GM21515 (cell line): ENCODE data around the gene ACSL1.
"Not testable (repeated sequence)": the region's sequence is repeated elsewhere in the genome, so short reads cannot be mapped to it uniquely, and the experiment has no call there.

Experiments
- ATAC-seq: cut with Tn5 transposase; IDR thresholded peaks from one replicate; pipeline ENCODE4 v1.9.1; 2021; ENCODE audit not compliant: unreplicated experiment

ACSL1 gene

GRCh38 chr4:184792950-184793555, 32.7 kb downstream of the ACSL1 start:
- ATAC-seq: no peak

DNA sequence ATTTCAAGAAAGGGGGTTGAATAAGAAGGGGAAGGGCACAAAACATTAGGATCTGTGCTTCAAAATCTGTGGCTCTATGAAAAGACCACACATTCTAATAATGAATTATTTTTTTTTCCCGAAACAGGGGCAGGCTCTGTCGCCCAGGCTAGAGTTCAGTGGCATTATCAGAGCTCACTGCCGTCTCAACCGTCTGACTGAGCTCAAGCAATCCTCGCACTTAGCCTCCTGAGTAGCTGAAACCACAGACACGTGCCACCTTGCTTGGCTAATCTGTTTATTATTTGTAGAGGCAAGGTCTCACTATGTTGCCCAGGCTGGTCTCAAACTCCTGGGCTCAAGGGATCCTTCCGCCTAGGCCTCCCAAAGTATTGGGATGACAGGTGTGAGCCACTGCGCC, 33.4 kb downstream of the ACSL1 start:
- no peak for ATAC-seq

- no peak for ATAC-seq
Measured at GRCh38 chr4:184790826-184791225, 34.9 kb downstream of the ACSL1 start.

DNA sequence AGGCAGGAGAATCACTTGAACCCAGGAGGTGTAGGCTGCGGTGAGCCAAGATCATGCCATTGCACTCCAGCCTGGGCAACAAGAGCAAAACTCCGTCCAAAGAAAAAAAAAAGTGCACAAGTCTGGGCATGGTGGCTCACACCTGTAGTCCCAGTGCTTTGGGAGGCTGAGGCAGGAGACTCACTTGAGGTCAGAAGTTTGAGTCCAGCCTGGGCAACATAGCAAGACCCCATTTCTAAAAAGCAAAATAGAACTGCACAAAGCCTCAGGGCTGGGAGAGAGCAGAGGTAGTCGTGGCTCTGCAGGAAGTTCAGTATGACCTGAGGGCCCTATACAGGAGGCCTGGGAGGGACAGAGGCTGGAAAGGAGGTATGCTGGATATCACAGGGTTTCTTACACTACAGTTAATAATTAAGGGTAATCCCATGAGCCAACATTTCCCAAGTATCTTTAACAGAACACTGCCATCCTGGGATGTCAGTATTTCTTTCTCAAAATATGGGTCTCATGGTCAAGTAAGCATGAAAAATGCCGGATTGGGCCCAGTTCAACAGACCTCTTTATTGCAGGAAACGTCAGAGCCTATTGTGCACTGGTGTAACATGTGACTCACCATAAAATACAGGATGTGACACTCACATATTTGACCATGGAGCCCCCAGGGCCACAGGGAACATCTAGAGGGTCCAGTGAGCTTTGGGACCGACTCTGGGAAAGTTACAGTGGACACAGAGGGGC, 37.8 kb downstream of the ACSL1 start:
- ATAC-seq: no peak

DNA sequence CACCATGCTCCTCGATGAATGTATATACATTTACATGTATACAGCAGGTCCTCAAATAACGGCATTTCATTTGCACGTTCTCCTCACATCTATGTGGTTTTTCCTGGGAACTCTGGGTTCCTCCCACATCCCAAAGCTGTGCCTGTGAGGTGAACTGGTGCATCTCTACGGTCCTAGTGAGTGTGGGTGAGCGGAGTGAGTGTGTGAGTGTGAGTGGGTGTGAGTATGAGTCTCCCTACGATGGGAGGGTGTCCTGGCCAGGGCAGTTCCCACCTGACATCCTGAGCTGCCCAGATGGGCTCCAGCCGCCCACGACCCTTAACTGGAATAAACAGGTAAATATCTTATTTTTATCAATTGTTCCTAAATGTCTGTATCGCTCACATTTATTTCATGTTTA, 40.0 kb downstream of the ACSL1 start:
- no peak for ATAC-seq

DNA sequence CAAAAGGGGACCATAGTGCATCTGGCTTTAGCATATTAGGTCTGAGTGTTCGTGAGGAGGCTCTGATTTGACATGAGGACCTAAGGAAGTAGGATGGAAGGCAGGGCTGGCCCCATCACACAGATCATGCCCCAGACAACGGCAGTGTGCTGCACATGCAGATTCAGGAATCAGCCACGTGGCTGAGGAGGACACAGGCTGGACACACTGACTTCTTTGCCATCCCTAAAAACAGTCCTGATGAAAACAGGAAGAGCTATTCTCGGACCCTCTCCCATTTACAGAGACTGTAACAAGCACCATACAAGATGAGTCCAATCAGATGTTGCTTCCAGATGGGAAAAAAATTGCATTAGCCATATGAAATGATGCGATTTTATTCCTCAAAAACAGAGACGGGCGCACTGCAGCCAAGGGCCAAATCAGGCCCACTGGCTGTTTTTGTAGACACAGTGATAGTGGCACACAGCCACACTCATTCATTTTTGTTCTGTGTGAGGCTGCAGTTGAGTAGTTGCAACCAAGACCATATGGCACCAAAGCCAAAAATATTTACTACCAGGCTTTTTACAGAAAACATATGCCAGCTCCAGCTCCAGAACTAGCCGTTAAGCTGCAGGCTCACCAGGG, 41.0 kb downstream of the ACSL1 start:
- no peak for ATAC-seq

GRCh38 chr4:184782731-184783373, 42.9 kb downstream of the ACSL1 start:
- no peak for ATAC-seq

- not testable (repeated sequence) for ATAC-seq
Measured at GRCh38 chr4:184779160-184779559, 46.6 kb downstream of the ACSL1 start.

GRCh38 chr4:184778325-184778724, 47.4 kb downstream of the ACSL1 start:
- ATAC-seq: no peak

- ATAC-seq: no peak
Measured at GRCh38 chr4:184776821-184777220, 48.9 kb downstream of the ACSL1 start.

- ATAC-seq: no peak
Measured at GRCh38 chr4:184775854-184776555, 49.8 kb downstream of the ACSL1 start.

DNA sequence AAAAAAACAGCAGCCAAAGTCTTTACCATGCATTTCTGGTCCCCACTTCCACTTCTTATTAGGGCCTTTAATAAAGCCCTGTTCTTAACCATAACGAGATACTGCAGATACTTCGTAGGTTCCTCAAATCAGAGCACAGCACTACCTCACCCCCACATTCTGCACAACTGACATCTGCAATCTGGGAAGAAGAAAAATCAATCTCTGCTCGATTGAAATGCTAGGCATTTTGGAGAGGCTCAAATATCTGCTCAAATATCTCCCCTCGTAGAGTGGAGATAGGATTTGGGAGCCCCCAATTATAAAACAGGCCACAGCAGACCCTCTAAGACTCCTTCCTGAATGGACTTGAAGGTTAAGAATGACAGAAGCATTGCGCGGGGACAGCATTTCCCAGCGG, 51.6 kb downstream of the ACSL1 start:
- no peak for ATAC-seq

- no peak for ATAC-seq
Measured at GRCh38 chr4:184771416-184771815, 54.4 kb downstream of the ACSL1 start.

DNA sequence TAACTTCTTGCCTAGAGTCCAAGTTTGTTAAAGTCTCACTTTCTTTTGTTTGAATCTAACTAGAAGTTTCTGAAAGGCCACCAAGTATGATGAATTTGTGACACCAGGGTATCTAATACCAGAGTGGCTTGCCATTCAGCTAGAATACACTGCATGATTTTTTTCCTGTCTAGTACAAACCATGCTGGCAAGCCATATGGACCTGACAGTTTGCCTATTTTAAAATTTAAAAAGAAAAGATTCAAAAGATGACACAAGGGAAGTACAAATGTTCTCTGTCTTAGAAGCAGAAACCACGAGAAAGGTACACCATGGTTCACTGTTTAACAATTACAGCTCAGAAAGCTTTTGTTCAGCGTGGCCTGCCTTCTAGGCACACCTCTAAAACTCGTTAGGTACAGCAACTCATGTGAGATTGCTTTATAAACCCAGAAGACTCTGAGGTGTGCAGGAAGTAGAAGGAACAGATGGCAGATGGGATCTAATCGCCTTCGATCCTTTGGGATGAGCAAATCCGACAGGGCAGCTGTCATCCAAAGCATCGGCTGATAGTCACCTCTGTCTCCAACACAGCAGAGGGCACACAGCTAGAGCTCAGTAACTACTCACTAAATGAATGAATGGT, 56.5 kb downstream of the ACSL1 start:
- ATAC-seq: no peak

DNA sequence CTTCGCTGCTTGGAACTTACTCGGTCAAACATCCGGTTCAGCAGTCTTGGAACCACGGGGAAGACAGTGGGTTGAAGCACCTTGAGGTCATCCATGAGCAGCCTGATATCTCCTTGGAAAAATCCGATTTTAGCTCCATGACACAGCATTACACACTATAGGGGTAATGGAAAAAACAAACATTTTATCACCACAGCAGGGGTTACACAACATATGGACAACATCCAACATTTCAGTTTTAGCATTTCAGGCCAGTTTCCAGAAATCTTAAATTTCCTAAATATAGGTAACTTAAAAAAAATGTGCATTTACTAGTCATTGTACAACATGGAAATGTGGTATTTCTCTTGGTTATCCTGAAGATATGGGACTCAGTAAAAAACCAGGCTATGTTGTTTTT, 57.5 kb downstream of the ACSL1 start:
- no peak for ATAC-seq

- ATAC-seq: no peak
Measured at GRCh38 chr4:184766446-184766845, 59.3 kb downstream of the ACSL1 start.

DNA sequence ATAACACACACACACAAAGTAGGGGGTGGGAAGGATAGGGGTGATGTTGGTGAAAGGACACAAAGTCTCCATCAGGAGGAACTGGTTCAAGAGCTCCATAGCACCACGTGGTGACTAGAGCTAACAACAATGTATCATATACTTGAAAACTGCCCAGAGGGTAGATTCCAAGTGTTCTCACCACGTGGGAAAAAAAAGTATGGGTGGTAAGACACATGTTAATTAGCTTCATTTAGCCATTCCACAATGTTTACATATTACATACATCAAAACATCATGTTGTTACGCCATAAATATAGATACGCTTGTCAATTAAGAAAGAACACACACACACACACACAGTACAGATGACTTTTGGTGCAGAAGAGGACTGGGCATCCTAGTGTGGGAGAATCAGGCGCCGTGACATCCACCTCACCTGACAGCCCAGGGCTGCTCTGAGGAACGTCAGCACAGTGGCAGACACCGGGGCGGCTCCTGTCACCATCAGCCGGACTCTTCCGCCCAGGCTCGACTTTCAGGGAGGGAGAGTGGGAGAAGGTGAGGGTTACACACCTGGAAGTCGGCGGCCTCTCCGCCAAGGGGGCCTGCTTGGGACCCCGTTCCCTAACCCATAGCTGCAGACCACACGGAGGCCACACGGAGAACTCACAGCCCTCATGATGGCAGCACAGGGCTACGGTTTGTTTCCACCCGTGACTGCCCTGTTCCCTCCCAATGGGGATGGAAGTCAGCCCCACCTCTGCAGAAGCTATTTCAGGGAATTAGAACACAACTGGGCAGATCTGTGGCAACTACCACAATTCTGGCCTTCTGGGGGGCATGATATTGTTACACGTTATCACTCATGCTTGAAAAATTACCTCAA, 60.1 kb downstream of the ACSL1 start:
- ATAC-seq: no peak

- ATAC-seq: no peak
Measured at GRCh38 chr4:184764601-184765000, 61.2 kb downstream of the ACSL1 start.

DNA sequence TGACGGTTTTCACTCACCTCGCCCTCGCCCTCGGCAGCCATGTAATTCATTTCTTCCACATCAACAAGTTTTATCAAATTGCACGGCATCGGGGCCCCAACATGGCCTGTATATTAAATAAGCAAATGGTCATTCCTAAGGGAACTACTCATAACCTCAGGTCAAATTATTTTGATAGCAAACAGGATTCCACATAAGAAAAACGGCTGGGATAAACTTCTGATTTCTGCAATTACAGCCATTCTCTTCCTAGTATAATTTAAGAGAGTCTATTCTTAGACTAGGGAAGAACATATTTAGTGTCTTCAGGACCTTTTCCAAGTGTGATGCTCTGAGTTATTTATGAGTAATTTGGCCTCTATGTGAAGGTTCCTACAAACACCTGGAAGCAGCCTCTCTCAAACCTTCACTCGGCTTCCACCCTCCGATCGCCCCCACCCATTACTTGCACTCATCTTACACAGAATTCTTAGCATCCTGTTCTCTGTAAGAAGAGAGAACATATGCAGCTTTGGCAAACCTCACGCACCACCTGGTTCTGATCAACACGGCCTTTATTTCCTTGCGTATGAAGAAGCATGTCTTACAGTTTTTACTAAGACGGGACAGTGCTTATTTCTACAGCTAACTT, 62.5 kb downstream of the ACSL1 start:
- ATAC-seq: no peak
